T-helper 9 cell (primary cell): ENCODE measurements around the gene DDX51.

Experiments used
- DNase-seq: peaks from one replicate; pipeline ENCODE4 v3.0.0-alpha.2; 2020

DDX51 gene

GRCh38 chr12:132166093-132166492 lies 22.0 kb upstream of the DDX51 start:
- DNase-seq, result no peak

GRCh38 chr12:132165584-132165983 lies 21.5 kb upstream of the DDX51 start:
- DNase-seq, result no peak

GRCh38 chr12:132164426-132164825 lies 20.3 kb upstream of the DDX51 start:
- DNase-seq, result no peak

GRCh38 chr12:132163911-132164288 lies 19.8 kb upstream of the DDX51 start:
- DNase-seq, result no peak

- DNase-seq, result no peak
Measured at GRCh38 chr12:132163041-132163910, 19.2 kb upstream of the DDX51 start.

GRCh38 chr12:132162508-132163031 lies 18.5 kb upstream of the DDX51 start:
- DNase-seq, result no peak

GRCh38 chr12:132161796-132162507 lies 17.8 kb upstream of the DDX51 start:
- DNase-seq, result no peak

GRCh38 chr12:132161036-132161781 lies 17.1 kb upstream of the DDX51 start:
- no peak for DNase-seq

- DNase-seq, result no peak
Measured at GRCh38 chr12:132160601-132161035, 16.5 kb upstream of the DDX51 start.

- no peak for DNase-seq
Measured at GRCh38 chr12:132160016-132160415, 15.9 kb upstream of the DDX51 start.

GRCh38 chr12:132159555-132160003 lies 15.5 kb upstream of the DDX51 start:
- DNase-seq, result no peak

GRCh38 chr12:132158677-132159554 lies 14.8 kb upstream of the DDX51 start:
- no peak for DNase-seq

- DNase-seq, result no peak
Measured at GRCh38 chr12:132157733-132158409, 13.8 kb upstream of the DDX51 start.

- DNase-seq, result no peak
Measured at GRCh38 chr12:132156573-132157325, 12.6 kb upstream of the DDX51 start.

GRCh38 chr12:132155771-132156572 lies 11.9 kb upstream of the DDX51 start:
- no peak for DNase-seq

GRCh38 chr12:132154941-132155770 lies 11.0 kb upstream of the DDX51 start:
- DNase-seq, result no peak

GRCh38 chr12:132154341-132154761 lies 10.2 kb upstream of the DDX51 start:
- no peak for DNase-seq

- DNase-seq, result peak; percentile 59
Measured at GRCh38 chr12:132153501-132154340, 9.6 kb upstream of the DDX51 start.
